Kidney (tissue), 11 donors: Measurements from ENCODE around the gene TUBB8B. TPM values are rescaled to one million over a fixed set of nuclear protein-coding genes. Genes with fewer than 3 reads are reported as not detected.
"Not testable (repeated sequence)": the region's sequence is repeated elsewhere in the genome, so short reads cannot be mapped to it uniquely, and the experiment has no call there.

ENCODE experiments used
- DNase-seq, 5 donors: peaks; one replicate each; pipeline ENCODE4 v3.0.0-alpha.2; 2013 to 2020
- FAIRE-seq: peaks from 2 replicates; lab custom pipeline; 2012; peaks lifted over from hg19 to GRCh38; lab: Jason Lieb, UNC
- H3K27ac ChIP-seq, 2 donors: one replicate each; pipeline ENCODE4 v1.7.0; 2013; ENCODE audit warnings: low read depth in 2 of 2, low read length in 2 of 2, inconsistent platforms in 1 of 2
- H3K27me3 ChIP-seq: one replicate; pipeline ENCODE4 v1.7.1; 2013; ENCODE audit warnings: low read length, inconsistent platforms; ENCODE audit not compliant: control insufficient read depth, insufficient read depth
- H3K36me3 ChIP-seq, 3 donors: one replicate each; pipeline versions ENCODE4 v1.7.0 to v1.7.1; 2013; ENCODE audit warnings: low read length in 3 of 3, control low read depth in 1 of 3, inconsistent platforms in 1 of 3; ENCODE audit not compliant: insufficient read depth in 3 of 3, control insufficient read depth in 2 of 3
- H3K4me1 ChIP-seq, 3 donors: one replicate each; pipeline versions ENCODE4 v1.7.0 to v1.7.1; 2013; ENCODE audit warnings: low read length in 3 of 3, inconsistent platforms in 1 of 3, low read depth in 1 of 3; ENCODE audit not compliant: control insufficient read depth in 2 of 3, insufficient read depth in 2 of 3
- H3K4me3 ChIP-seq, 3 donors: one replicate each; pipeline versions ENCODE4 v1.7.0 to v1.8.1; 2013; ENCODE audit warnings: low read length in 3 of 3, control low read depth in 1 of 3, inconsistent platforms in 1 of 3
- H3K9ac ChIP-seq, 3 donors: one replicate each; pipeline versions ENCODE4 v1.7.0 to v1.7.1; 2013; ENCODE audit warnings: low read length in 3 of 3, control low read depth in 1 of 3, inconsistent platforms in 1 of 3
- H3K9me3 ChIP-seq, 3 donors: one replicate each; pipeline versions ENCODE4 v1.7.0 to v1.7.1; 2013; ENCODE audit warnings: low read length in 3 of 3, control low read depth in 1 of 3, inconsistent platforms in 1 of 3; ENCODE audit not compliant: control insufficient read depth in 2 of 3, insufficient read depth in 1 of 3
- intact Hi-C: fragments of 100-400 bp; cut with DNase I; formaldehyde crosslinking; loops from one replicate; pipeline ENCODE4 v1.11.1; 2022
- polyA plus RNA-seq: library from polyadenylated mRNA; stranded (reverse); fragments of 350-450 nt; fragmentation: Illumina TruSeq; extraction: RNeasy Lipid Tissue Mini Kit (QIAGEN cat#74804); gene quantifications from one replicate; pipeline ENCODE4 v1.2.3, GENCODE V29; 2014; ENCODE audit warnings: low read depth, low replicate concordance; ENCODE audit not compliant: insufficient read depth
- total RNA-seq: library from RNA; stranded (reverse); fragmentation: NEBNext Ultra II Directional; extraction: Animal tissue kit (Norgen Biotek cat#: 25700); gene quantifications from one replicate; pipeline ENCODE4 v1.2.1, GENCODE V29; 2021
- donor health status: control.
- donor health status: control.
- donor health status: DM: yes; HTN: yes; CAD: no.
- donor health status: Normal renal cell carcinoma (clear cell type).

TUBB8B gene
- total and polyA plus RNA-seq, 2 donors from 2014 or later, result 0.45 TPM; not detected in 1

DNA sequence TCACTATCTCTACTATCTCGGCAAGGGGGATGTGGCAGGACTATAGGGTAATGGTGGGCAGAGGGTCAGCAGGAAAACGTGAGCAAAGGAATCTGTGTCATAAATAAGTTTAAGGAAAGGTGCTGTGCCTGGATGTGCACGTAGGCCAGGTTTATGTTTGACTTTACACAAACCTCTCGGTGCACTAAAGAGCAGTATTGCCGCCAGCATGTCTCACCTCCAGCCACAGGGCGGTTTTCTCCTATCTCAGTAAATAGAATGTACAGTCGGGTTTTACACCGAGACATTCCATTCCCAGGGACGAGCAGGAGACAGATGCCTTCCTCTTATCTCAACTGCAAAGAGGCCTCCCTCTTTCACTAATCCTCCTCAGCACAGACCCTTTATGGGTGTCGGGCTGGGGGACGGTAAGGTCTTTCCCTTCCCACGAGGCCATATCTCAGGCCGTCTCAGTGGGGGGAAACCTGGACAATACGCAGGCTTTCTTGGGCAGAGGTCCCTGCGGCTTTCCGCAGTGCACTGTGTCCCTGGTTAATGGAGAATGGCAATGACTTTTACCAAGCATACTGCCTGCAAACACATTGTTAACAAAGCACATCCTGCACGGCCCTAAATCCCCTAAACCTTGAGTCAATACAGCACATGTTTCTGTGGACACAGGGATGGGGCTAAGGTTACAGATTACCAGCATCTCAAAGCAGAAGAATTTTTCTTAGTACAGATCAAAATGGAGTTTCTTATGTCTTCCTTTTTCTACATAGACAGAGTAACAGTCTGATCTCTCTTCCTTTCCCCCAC lies 41.2 kb upstream of the TUBB8B start:
- intact Hi-C loops, DNase-seq: not testable (repeated sequence)

DNA sequence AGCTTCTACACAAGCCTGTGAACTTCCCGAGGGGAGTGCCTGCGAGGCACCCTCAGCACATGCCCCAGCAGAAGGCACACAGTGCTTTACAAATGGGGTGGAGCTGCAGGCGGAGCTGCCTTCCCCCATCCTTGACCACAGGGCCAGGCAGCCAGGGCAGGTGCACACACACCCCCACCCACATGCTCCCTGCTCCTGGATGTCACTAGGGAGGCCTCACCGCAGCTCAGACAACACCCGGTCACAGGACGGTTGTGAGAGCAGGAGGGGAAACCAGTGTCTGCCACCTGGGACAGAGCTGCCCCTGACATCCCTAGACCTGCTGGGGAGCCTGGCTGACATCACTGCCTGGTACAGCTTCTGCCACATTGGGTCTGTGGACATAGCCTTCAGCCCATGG lies 39.7 kb upstream of the TUBB8B start:
- intact Hi-C loops, H3K4me3 ChIP-seq, H3K36me3 ChIP-seq, H3K4me1 ChIP-seq, H3K9ac ChIP-seq, H3K9me3 ChIP-seq, FAIRE-seq, H3K27me3 ChIP-seq, H3K27ac ChIP-seq, DNase-seq: not testable (repeated sequence)

More for the DNA sequence above, 41.2 kb upstream of the TUBB8B start:
- not testable (repeated sequence) for H3K4me1 ChIP-seq, H3K4me3 ChIP-seq, H3K9ac ChIP-seq, H3K27ac ChIP-seq, H3K9me3 ChIP-seq, H3K27me3 ChIP-seq, FAIRE-seq, H3K36me3 ChIP-seq

DNA sequence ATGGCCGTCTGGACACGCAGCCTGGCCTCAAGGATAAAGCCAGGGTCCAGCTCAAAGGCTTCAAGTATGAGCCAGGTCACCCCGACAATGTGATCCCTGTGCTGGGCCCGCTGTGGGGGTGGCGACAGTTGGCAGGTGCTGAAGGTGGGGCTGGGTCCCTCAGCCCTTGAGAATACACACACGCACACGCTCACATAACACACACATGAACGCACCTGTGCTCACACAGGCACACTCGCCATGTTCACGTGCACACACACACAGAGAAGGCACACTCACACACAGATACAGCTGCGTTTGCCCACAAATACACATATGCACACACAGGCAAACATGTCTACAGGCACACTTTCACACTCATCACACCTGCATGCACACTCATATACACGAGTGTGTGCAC lies 35.4 kb upstream of the TUBB8B start:
- H3K9ac ChIP-seq, intact Hi-C loops, FAIRE-seq: not testable (repeated sequence)

DNA sequence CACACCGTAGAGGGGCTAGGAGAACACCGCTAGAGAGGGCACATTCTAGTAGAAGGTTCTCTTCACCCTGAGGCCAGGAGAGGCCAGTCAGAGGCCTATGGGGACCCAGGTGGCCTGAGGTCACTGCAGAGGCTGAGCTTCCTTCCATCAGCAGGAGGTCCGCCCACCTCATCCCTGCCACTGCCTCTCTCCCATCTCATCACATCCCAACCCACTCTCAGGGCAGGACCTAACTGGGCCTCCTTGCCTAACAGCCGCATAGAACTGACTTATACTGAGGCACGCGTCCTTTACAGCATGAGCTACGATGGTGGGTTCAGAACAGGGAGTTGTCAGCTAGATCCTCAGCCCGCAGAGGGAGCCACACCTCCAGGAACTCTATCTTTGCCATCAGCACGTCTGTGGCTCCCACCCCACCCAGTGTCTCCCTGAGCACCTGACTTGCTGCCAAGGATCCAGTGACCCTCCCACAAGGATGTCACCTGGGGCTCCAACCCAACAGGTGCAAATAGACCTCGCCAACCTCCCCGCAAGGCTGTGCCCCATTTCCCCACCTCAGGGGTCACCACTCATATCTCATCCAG lies 33.3 kb upstream of the TUBB8B start:
- H3K9ac ChIP-seq, H3K9me3 ChIP-seq, intact Hi-C loops, FAIRE-seq, H3K36me3 ChIP-seq, DNase-seq, H3K27ac ChIP-seq, H3K27me3 ChIP-seq, H3K4me1 ChIP-seq, H3K4me3 ChIP-seq: not testable (repeated sequence)

More for the DNA sequence above, 35.4 kb upstream of the TUBB8B start:
- not testable (repeated sequence) for H3K9me3 ChIP-seq, H3K4me1 ChIP-seq, H3K4me3 ChIP-seq, H3K27ac ChIP-seq, H3K36me3 ChIP-seq, H3K27me3 ChIP-seq, DNase-seq

DNA sequence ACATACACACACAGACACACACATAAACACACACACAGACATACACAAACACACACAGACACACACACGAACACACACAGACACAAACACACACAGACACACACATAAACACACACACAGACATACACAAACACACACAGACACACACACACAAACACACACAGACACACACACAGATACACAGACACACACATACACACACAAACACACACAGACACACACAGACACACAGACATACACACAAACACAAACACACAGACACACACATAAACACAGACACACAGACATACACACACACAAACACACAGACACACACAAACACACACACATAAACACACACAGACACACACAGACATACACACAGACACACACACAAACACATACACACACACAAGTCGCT lies 31.5 kb upstream of the TUBB8B start:
- H3K4me3 ChIP-seq, H3K36me3 ChIP-seq, H3K9ac ChIP-seq, DNase-seq, H3K9me3 ChIP-seq, FAIRE-seq, intact Hi-C loops, H3K4me1 ChIP-seq, H3K27me3 ChIP-seq, H3K27ac ChIP-seq: not testable (repeated sequence)

DNA sequence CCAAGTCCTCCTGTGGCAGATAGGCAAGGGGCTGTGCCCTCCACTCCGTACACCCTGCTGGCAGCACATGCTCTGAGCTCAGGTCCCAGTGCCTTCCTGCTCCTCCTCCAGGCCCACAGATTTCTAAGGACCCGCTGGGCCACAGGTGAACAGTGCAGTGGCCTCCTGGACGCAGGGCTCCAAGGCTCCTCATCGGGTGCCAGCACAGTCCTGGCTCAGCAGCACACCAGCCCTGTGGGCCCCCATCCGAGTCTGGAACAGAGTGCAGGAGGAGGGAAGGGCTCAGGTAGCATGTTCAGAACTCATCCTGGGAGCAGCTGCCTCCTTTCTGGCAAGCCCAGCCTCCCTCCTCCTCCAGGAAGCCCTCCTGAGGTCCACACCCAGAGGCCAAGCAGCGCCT lies 30.8 kb upstream of the TUBB8B start:
- H3K9me3 ChIP-seq, H3K27ac ChIP-seq, H3K4me1 ChIP-seq, H3K9ac ChIP-seq, H3K36me3 ChIP-seq, H3K4me3 ChIP-seq, intact Hi-C loops, FAIRE-seq, DNase-seq, H3K27me3 ChIP-seq: not testable (repeated sequence)

DNA sequence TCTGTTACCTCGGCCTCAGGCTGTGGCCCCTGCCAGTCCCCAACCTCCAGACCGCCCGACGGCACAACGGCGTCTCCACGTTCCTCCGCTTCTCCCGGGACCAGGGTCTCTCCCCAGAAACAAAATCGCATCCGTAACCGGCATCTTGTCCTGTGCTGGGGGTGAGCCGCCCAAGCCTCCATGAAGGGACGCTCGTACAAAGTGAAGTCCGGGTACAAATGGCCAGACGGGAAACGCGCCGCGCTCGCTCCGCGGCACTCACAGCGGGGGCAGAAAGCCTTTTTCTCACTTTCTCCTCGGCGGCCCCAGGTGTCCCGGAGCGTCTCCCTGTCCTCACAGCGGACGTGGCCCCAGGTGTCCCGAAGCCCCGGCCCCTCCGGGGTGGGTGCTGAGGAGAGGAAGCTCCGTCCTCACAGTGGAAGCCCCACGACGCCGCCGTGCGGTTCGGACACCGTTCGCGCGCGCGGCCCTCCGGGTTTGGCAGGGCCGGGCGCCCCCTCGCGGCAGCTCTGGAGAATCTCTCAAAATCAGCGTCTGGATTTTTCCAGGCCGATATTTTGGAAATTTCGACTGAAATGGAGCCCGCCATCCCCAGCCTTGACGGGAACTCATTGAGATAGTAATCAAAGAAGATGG lies 26.2 kb upstream of the TUBB8B start:
- H3K9ac ChIP-seq, intact Hi-C loops, H3K36me3 ChIP-seq, H3K4me1 ChIP-seq, H3K4me3 ChIP-seq, FAIRE-seq, H3K27me3 ChIP-seq, DNase-seq, H3K27ac ChIP-seq, H3K9me3 ChIP-seq: not testable (repeated sequence)

DNA sequence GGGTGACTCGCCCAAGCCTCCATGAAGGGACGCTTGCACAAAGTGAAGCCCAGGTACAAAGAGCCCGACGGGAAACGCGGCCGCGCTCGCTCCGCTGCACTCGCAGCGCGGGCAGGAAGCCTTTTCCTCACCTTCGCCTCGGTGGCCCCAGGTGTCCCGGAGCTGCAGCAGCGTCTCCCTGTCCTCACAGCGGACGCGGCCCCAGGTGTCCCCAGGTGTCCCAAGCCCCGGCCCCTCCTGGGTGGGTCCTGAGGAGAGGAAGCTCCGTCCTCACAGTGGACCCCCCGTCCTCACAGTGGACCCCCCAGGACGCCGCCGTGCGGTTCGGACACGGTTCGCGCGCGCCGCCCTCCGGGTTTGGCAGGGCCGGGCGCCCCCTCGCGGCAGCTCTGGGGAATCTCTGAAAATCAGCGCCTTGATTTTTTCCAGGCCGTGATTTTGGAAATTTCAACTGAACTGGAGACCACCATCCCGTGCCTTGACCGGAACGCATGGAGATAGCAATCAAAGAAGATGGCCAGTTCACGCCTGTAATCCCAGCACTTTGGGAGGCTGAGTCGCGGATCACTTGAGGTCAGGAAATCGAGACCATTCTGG lies 23.9 kb upstream of the TUBB8B start:
- H3K9me3 ChIP-seq, H3K9ac ChIP-seq, H3K4me1 ChIP-seq, H3K4me3 ChIP-seq, H3K27ac ChIP-seq, DNase-seq, H3K27me3 ChIP-seq, H3K36me3 ChIP-seq, intact Hi-C loops, FAIRE-seq: not testable (repeated sequence)
